B cell (primary cell): ENCODE measurements around the gene ERBB3. TPM values are rescaled to one million over a fixed set of nuclear protein-coding genes. Genes with fewer than 3 reads are reported as not detected.

ENCODE experiments used
- ATAC-seq: fragments of 200-7000 bp; cut with Tn5 transposase; one replicate; pipeline ENCODE4 v1.10.0; 2021; ENCODE audit warnings: low read depth, mild to moderate bottlenecking, moderate number of reproducible peaks, moderate library complexity
- CTCF ChIA-PET: fragments of 350-600 bp; sonication (Branson Sonifier 250); formaldehyde crosslinking; loops from one replicate; lab custom pipeline; 2021; ENCODE audit warnings: antibody characterized with exemption, inconsistent platforms; lab: Charles Lee
- POLR2A ChIA-PET: fragments of 350-600 bp; sonication (Branson Sonifier 250); formaldehyde crosslinking; loops from one replicate; lab custom pipeline; 2021; ENCODE audit warnings: antibody characterized with exemption; lab: Charles Lee
- DNase-seq: peaks from one replicate; pipeline ENCODE4 v3.0.0; 2013
- H2AFZ ChIP-seq: 2 replicates; pipeline ENCODE4 v1.6.1; 2012; ENCODE audit warnings: mild to moderate bottlenecking, low read depth, low read length; ENCODE audit not compliant: insufficient read depth, poor library complexity, severe bottlenecking
- H3K27ac ChIP-seq, 2 donors: 1 replicate in 1 of 2; 2 replicates in 1 of 2; pipeline ENCODE4 v1.5.1; 2012 to 2013; ENCODE audit warnings: low read length in 2 of 2, mild to moderate bottlenecking in 2 of 2, moderate library complexity in 1 of 2
- H3K27me3 ChIP-seq, 4 experiments: fragments of 200-600 bp in 1 of 4; sonication (generic) in 1 of 4; replicated peaks in 1 of 4; 1 replicate in 2 of 4; 2 replicates in 2 of 4; pipeline versions ENCODE4 v1.6.1 to v1.7.0; 2013 to 2016; ENCODE audit warnings: low read length in 3 of 4, mild to moderate bottlenecking in 2 of 4, mixed read lengths in 1 of 4, moderate library complexity in 1 of 4; ENCODE audit not compliant: insufficient read depth in 4 of 4, control insufficient read depth in 3 of 4; ENCODE audit errors: control extremely low read depth in 1 of 4
- H3K36me3 ChIP-seq, 2 experiments: replicated peaks in 1 of 2; 1 replicate in 1 of 2; 2 replicates in 1 of 2; pipeline versions ENCODE4 v1.6.1 to v1.7.1; 2013; ENCODE audit warnings: low read length in 1 of 2; ENCODE audit not compliant: insufficient read depth in 2 of 2, control insufficient read depth in 1 of 2; ENCODE audit errors: control extremely low read depth in 1 of 2, extremely low read depth in 1 of 2
- H3K4me1 ChIP-seq, 2 donors: fragments of 200-600 bp in 1 of 2; sonication (generic) in 1 of 2; 1 replicate in 1 of 2; 2 replicates in 1 of 2; pipeline versions ENCODE4 v1.5.1 to v1.6.1; 2013 to 2017; ENCODE audit warnings: low read length in 2 of 2; ENCODE audit not compliant: control insufficient read depth in 2 of 2, insufficient read depth in 2 of 2
- H3K4me2 ChIP-seq: replicated peaks from 2 replicates; pipeline ENCODE3; 2012; ENCODE audit warnings: mild to moderate bottlenecking, low read depth, low read length; ENCODE audit not compliant: poor library complexity, severe bottlenecking
- H3K4me3 ChIP-seq, 5 experiments: fragments of 200-600 bp in 1 of 5; sonication (generic) in 1 of 5; 1 replicate in 3 of 5; 2 replicates in 2 of 5; pipeline versions ENCODE4 v1.5.1 to v1.7.0; 2011 to 2016; ENCODE audit warnings: low read length in 4 of 5, mild to moderate bottlenecking in 4 of 5, low read depth in 2 of 5, control low read depth in 1 of 5, moderate library complexity in 1 of 5; ENCODE audit not compliant: insufficient read depth in 1 of 5; ENCODE audit errors: control extremely low read depth in 1 of 5, extremely low read depth in 1 of 5
- H3K79me2 ChIP-seq: fragments of 200-600 bp; sonication (generic); one replicate; pipeline ENCODE4 v1.6.0; 2016; ENCODE audit warnings: low read length; ENCODE audit not compliant: control insufficient read depth, insufficient read depth
- H3K9ac ChIP-seq: fragments of 200-600 bp; sonication (generic); 2 replicates; pipeline ENCODE4 v1.6.1; 2017; ENCODE audit warnings: mild to moderate bottlenecking, low read length, moderate library complexity
- H3K9me3 ChIP-seq, 3 donors: one replicate each; pipeline versions ENCODE4 v1.6.1 to v1.7.1; 2013; ENCODE audit warnings: low read length in 2 of 3; ENCODE audit not compliant: control insufficient read depth in 2 of 3, insufficient read depth in 1 of 3; ENCODE audit errors: control extremely low read depth in 1 of 3
- H4K20me1 ChIP-seq: 2 replicates; pipeline ENCODE4 v1.6.0; 2012; ENCODE audit warnings: mild to moderate bottlenecking, low read length; ENCODE audit not compliant: insufficient read depth, control insufficient read depth, poor library complexity, severe bottlenecking
- H3K27ac Mint-ChIP-seq: one replicate; pipeline ENCODE4 v1.8.0; 2021; ENCODE audit warnings: mixed read lengths
- H3K27me3 Mint-ChIP-seq: one replicate; pipeline ENCODE4 v1.8.0; 2021; ENCODE audit warnings: mixed read lengths
- H3K4me1 Mint-ChIP-seq: one replicate; pipeline ENCODE4 v1.8.0; 2021; ENCODE audit warnings: mixed read lengths
- H3K4me3 Mint-ChIP-seq: one replicate; pipeline ENCODE4 v1.8.0; 2021; ENCODE audit warnings: mixed read lengths
- H3K9me3 Mint-ChIP-seq: one replicate; pipeline ENCODE4 v1.8.0; 2022; ENCODE audit warnings: mixed read lengths; ENCODE audit not compliant: insufficient read depth
- EZH2 ChIP-seq: IDR thresholded peaks from 2 replicates; pipeline ENCODE4 v1.6.1; 2012; ENCODE audit warnings: borderline replicate concordance, low read depth, mild to moderate bottlenecking, moderate library complexity, low read length; ENCODE audit not compliant: insufficient read depth, poor library complexity, severe bottlenecking
- WGBS: methylation state at CpG from one replicate; pipeline ENCODE4 v1.1.5; 2013; ENCODE audit warnings: missing lambda C conversion rate; ENCODE audit not compliant: insufficient coverage; 5-methylcytosine and 5-hydroxymethylcytosine counted together
- intact Hi-C: fragments of 100-400 bp; cut with micrococcal nuclease; formaldehyde crosslinking; loops from one replicate; pipeline ENCODE4 v1.10.0; 2022
- polyA plus RNA-seq: library from polyadenylated mRNA; depleted of rRNA; stranded (reverse); fragments of >200 nt; gene quantifications from 2 replicates; pipeline ENCODE4 v1.2.3, GENCODE V29; 2012
- total RNA-seq, 2 donors: library from RNA; stranded (reverse); fragments of 120-200 nt in 1 of 2; gene quantifications; 1 replicate in 1 of 2; 2 replicates in 1 of 2; pipeline versions ENCODE4 v1.2.3 to v1.2.4, GENCODE V29; 2013 to 2022
- TF ChIP-seq, protein P1 (sequence below): fragments of 200-600 bp; IDR thresholded peaks from one replicate; pipeline ENCODE4 v1.8.0; 2022; ENCODE audit warnings: antibody characterized with exemption, mild to moderate bottlenecking

The ERBB3 gene
- total and polyA plus RNA-seq, 2 donors (not counting 1 experiment from before 2014, with no cell fraction given): 0.10 TPM; not detected in 1

DNA sequence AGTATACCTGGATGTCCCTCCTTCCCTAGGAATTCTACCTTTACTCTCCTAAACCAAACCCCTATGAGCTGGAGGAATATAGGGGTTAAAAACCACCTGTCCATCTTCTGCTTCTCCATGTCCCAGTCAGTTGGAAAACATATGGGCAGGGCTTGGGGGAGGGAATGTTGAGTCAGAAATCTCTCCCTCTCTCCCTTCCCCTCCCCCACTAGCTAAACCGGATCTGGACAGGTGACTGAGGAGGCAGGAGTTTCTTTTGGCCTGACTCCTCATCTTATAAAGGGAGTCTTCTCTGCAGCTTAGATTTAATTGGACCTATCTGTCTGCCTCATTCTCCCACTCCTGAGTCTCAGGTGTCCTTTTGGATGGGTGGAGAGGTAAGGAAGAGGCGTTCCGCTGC is 6.1 kb downstream of the ERBB3 start:
- intact Hi-C loops: no loop called here
- WGBS: no CpG with 5 or more reads among the region's 3 CpGs
- CTCF ChIA-PET: no interaction called here

DNA sequence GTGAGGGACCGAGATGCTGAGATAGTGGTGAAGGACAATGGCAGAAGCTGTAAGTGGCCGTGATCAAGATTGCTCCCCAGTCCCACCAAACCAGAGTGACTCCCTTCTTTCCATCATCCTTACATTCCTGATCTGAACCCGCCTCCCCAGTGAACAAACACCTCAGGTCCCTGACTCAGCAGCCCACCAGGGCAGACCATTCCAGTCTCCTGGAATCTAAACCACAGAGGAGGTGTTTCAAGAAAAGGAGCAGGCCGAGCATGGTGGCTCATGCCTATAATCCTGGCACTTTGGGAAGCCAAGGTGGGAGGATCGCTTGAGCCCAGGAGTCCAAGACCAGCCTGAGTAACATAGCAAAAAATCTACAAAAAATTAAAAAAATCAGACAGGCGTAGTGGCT is 6.6 kb downstream of the ERBB3 start:
- Histone ChIP-seq H3K36me3 (no peaks in the 10 kb centered on the region), H3K79me2 (no peaks in the 10 kb centered on the region), H4K20me1 (no peaks in the 10 kb centered on the region), H3K27me3 (peaks cover 0 to 19% (median 4%) of the 10 kb centered on the region in 4 experiments), H3K9me3 (no peaks in the 10 kb centered on the region), H3K4me2 (no peak overlapping the region), H3K4me1 (no peaks in the 10 kb centered on the region), H3K4me3 (no peak overlapping the region), H3K27ac (no peak overlapping the region), H2AFZ (no peak overlapping the region), H3K9ac (no peak overlapping the region)
- intact Hi-C loops: no loop called here
- DNase-seq: no peak
- POLR2A ChIA-PET: interaction anchor here (0.7 to 1.1 kb wide), 4 partner anchors 9 to 141 kb away, joined by 5 to 12 read pairs (median 6); no protein-coding TSS in a partner anchor
- no peak for ATAC-seq
- H3K4me3 Mint-ChIP-seq: no peak overlapping the region
- no peaks in the 10 kb centered on the region for H3K4me1 Mint-ChIP-seq
- 93% methylated on average over 2 of the region's 6 CpGs for WGBS
- no peak for TF ChIP-seq EZH2
- TF ChIP-seq, protein P1, sequence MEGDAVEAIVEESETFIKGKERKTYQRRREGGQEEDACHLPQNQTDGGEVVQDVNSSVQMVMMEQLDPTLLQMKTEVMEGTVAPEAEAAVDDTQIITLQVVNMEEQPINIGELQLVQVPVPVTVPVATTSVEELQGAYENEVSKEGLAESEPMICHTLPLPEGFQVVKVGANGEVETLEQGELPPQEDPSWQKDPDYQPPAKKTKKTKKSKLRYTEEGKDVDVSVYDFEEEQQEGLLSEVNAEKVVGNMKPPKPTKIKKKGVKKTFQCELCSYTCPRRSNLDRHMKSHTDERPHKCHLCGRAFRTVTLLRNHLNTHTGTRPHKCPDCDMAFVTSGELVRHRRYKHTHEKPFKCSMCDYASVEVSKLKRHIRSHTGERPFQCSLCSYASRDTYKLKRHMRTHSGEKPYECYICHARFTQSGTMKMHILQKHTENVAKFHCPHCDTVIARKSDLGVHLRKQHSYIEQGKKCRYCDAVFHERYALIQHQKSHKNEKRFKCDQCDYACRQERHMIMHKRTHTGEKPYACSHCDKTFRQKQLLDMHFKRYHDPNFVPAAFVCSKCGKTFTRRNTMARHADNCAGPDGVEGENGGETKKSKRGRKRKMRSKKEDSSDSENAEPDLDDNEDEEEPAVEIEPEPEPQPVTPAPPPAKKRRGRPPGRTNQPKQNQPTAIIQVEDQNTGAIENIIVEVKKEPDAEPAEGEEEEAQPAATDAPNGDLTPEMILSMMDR: no peak
- no peaks in the 10 kb centered on the region for H3K9me3 Mint-ChIP-seq
- CTCF ChIA-PET: no interaction called here
- no peak overlapping the region for H3K27ac Mint-ChIP-seq
- H3K27me3 Mint-ChIP-seq: peaks cover 21% of the 10 kb centered on the region

More for the DNA sequence above, 6.1 kb downstream of the ERBB3 start:
- Mint-ChIP-seq H3K4me3 (no peak overlapping the region), H3K9me3 (no peaks in the 10 kb centered on the region), H3K27me3 (peaks cover 22% of the 10 kb centered on the region), H3K27ac (no peak overlapping the region), H3K4me1 (peaks cover under 1% of the 10 kb centered on the region)
- H3K4me2 ChIP-seq: no peak overlapping the region
- peaks cover 0 to 4% (median 0%) of the 10 kb centered on the region in 3 donors for H3K9me3 ChIP-seq
- TF ChIP-seq EZH2: no peak
- TF ChIP-seq, protein P1: no peak
- no peaks in the 10 kb centered on the region for H3K79me2 ChIP-seq
- no peak overlapping the region for H2AFZ ChIP-seq
- no peak overlapping the region for H3K9ac ChIP-seq
- H3K27ac ChIP-seq: no peak overlapping the region
- POLR2A ChIA-PET: interaction anchor here (0.6 to 1.1 kb wide), 5 partner anchors 8 to 1759 kb away, joined by 4 to 12 read pairs (median 6); no protein-coding TSS in a partner anchor
- no peaks in the 10 kb centered on the region for H3K36me3 ChIP-seq
- peaks cover 0 to 21% (median 6%) of the 10 kb centered on the region in 4 experiments for H3K27me3 ChIP-seq
- peaks cover 0 to 2% of the 10 kb centered on the region in 2 donors for H3K4me1 ChIP-seq
- no peak for ATAC-seq
- no peak overlapping the region for H3K4me3 ChIP-seq
- no peaks in the 10 kb centered on the region for H4K20me1 ChIP-seq
- no peak for DNase-seq
